Rectal smooth muscle tissue (tissue), 1 donor: ENCODE results near the gene PNCK.
"Not testable (repeated sequence)": the region's sequence is repeated elsewhere in the genome, so short reads cannot be mapped to it uniquely, and the experiment has no call there.

Experiments
- H3K27ac ChIP-seq: one replicate; pipeline ENCODE4 v1.7.0; 2013; ENCODE audit warnings: low read depth, low read length, inconsistent platforms
- H3K27me3 ChIP-seq: one replicate; pipeline ENCODE4 v1.7.0; 2013; ENCODE audit warnings: low read length; ENCODE audit not compliant: control insufficient read depth, insufficient read depth
- H3K36me3 ChIP-seq: one replicate; pipeline ENCODE4 v1.7.0; 2013; ENCODE audit warnings: low read length; ENCODE audit not compliant: control insufficient read depth, insufficient read depth
- H3K4me1 ChIP-seq: one replicate; pipeline ENCODE4 v1.7.0; 2013; ENCODE audit warnings: low read length; ENCODE audit not compliant: control insufficient read depth, insufficient read depth
- H3K4me3 ChIP-seq: one replicate; pipeline ENCODE4 v1.7.0; 2013; ENCODE audit warnings: low read length
- H3K9ac ChIP-seq: one replicate; pipeline ENCODE4 v1.7.0; 2013; ENCODE audit warnings: low read length

The PNCK gene

DNA sequence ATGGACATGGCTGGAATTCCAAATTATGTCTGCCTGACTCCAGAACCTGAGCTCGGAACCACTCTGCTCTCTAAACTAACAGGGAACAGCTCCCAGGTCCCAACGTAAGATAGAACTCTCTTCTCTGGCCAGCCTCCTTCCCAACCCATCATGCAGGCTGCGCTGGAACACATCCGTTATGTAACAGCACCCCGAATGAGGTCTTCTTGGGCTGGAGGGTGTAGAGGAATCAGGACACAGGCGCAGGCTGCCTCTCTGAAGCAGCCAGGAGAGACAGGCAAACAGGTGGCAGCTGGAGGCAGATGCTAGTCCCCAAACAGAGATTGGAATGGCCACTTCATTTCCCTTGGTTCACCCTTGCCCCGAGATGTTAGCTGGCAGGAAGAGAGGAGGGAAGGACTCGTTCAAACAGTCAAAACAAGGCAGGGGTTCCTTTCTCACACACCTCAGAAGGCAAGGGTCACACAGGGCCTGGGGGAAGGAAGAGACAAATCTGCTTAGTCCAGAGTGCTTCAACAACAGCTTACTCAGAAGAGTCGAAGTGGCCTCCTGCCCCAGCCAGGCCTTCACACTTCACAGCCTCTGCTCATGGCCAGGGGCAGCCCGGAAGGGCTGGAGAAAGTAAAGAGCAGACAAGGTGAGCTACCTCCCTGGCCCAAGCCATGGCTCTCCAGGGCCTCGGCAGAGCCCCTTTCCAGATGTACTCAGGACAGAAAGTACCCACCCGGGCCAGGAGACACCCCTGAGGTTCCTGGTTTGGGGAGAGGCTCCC is 31.2 kb upstream of the PNCK start:
- H3K4me3 ChIP-seq, H3K9ac ChIP-seq, H3K4me1 ChIP-seq, H3K36me3 ChIP-seq, H3K27me3 ChIP-seq: not testable (repeated sequence)
- H3K27ac ChIP-seq: peak overlapping the region; percentile 51

- peaks cover 6% of the 10 kb centered on the region for H3K36me3 ChIP-seq
- no peaks in the 10 kb centered on the region for H3K27me3 ChIP-seq
- peak overlapping the region; percentile 50 for H3K27ac ChIP-seq
- H3K4me1 ChIP-seq: peaks cover 10% of the 10 kb centered on the region
- H3K9ac ChIP-seq: no peak overlapping the region
- no peak overlapping the region for H3K4me3 ChIP-seq
These were observed 30.5 kb upstream of the PNCK start for GRCh38 chrX:153704021-153704526.

- H3K9ac ChIP-seq: no peak overlapping the region
- H3K27ac ChIP-seq: peak overlapping the region; percentile 60
- H3K27me3 ChIP-seq: no peaks in the 10 kb centered on the region
- H3K36me3 ChIP-seq: peaks cover 4% of the 10 kb centered on the region
- H3K4me1 ChIP-seq: peaks cover 10% of the 10 kb centered on the region
- H3K4me3 ChIP-seq: no peak overlapping the region
These were observed 29.4 kb upstream of the PNCK start for GRCh38 chrX:153703036-153703370.

GRCh38 chrX:153702336-153703035 is 28.9 kb upstream of the PNCK start:
- Histone ChIP-seq H3K36me3 (peaks cover 4% of the 10 kb centered on the region), H3K4me3 (no peak overlapping the region), H3K4me1 (peaks cover 10% of the 10 kb centered on the region), H3K27ac (peak overlapping the region; percentile 60), H3K27me3 (no peaks in the 10 kb centered on the region), H3K9ac (no peak overlapping the region)

DNA sequence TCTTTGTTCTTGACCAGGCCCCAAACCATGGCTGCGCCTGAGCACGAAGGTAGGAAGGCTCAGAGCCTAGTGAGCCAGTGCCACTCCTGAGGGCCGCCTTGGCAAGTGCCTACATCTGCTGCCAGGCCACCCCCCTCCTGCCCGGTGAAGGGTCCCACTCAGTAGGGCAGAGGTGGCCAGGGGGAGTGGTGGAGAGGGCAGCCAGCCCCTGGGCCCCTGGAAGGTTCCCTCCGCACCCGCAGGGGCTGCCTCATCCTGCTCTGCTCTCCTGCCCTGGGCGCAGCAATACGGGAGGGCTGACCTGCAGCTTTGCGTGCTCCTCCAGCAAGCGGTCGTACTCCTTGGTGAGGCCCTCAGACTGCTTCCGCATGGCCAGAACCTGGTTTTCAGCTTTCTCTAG is 28.1 kb upstream of the PNCK start:
- Histone ChIP-seq H3K27ac (peak overlapping the region; percentile 40), H3K36me3 (peaks cover 4% of the 10 kb centered on the region), H3K27me3 (no peaks in the 10 kb centered on the region), H3K9ac (no peak overlapping the region), H3K4me1 (peaks cover 10% of the 10 kb centered on the region), H3K4me3 (no peak overlapping the region)

DNA sequence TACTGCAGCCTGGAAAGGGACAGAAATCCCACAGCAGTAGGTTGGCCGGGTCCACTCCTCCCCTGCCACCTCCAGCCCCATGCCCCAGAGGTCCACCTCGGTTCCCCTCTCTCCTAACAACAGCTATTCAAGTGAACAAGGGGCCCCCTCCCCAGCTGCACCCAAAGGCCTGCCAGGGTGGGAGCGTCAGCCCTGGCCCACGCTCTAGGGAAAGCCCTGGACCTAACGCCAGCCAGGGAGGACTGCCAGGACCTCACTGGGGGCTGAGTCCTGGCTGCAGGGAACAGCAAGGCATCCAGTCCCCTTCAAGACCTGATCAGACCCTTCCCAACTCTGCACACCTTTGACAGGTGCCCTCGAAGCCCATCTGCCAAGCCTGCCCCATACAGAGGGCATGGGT is 27.4 kb upstream of the PNCK start:
- no peak overlapping the region for H3K4me3 ChIP-seq
- H3K9ac ChIP-seq: no peak overlapping the region
- peaks cover 4% of the 10 kb centered on the region for H3K36me3 ChIP-seq
- peaks cover 10% of the 10 kb centered on the region for H3K4me1 ChIP-seq
- no peaks in the 10 kb centered on the region for H3K27me3 ChIP-seq
- peak overlapping the region; percentile 81 for H3K27ac ChIP-seq

GRCh38 chrX:153700376-153700945 is 26.8 kb upstream of the PNCK start:
- Histone ChIP-seq H3K9ac (no peak overlapping the region), H3K36me3 (peaks cover 4% of the 10 kb centered on the region), H3K27ac (peak overlapping the region; percentile 81)

DNA sequence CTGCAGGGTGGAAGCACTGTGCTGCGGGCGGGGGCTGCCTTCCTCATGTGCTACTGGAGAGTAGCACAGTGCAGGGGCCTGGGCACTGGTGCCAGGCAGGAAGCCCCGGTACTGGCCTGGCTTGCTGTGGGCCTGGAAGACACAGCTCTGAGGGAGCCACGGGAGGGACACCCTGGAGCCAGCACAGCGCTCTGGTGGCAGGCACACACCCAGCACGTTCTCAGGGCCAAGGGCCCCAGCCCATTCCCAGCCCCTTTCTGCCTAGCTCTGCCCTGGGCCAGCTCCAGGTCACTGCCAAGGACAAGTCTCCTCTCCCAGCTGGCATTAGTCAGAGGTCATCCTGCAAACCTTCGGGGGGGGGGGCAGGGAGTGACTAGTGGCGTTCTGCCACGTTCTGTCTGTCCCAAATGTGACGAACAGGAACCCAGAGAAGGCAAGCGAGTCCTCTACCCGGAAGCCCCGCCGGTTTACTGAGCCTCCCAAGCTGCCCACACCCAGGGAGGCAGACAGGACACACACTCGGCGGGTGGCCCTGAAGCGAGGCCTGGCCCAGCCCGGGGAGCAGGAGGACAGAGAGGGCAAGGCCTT is 26.3 kb upstream of the PNCK start:
- not testable (repeated sequence) for H3K9ac ChIP-seq, H3K36me3 ChIP-seq, H3K27me3 ChIP-seq, H3K4me1 ChIP-seq, H3K4me3 ChIP-seq
- H3K27ac ChIP-seq: peak overlapping the region; percentile 81

More at GRCh38 chrX:153700376-153700945, 26.8 kb upstream of the PNCK start:
- Histone ChIP-seq H3K4me1 (peaks cover 10% of the 10 kb centered on the region), H3K27me3 (no peaks in the 10 kb centered on the region), H3K4me3 (no peak overlapping the region)

GRCh38 chrX:153699210-153699783 is 25.7 kb upstream of the PNCK start:
- not testable (repeated sequence) for H3K36me3 ChIP-seq, H3K27me3 ChIP-seq, H3K9ac ChIP-seq, H3K4me3 ChIP-seq, H3K4me1 ChIP-seq
- peak overlapping the region; percentile 81 for H3K27ac ChIP-seq

- Histone ChIP-seq H3K27ac (no peak overlapping the region), H3K9ac (no peak overlapping the region), H3K4me1 (peaks cover 4% of the 10 kb centered on the region), H3K4me3 (peak overlapping the region; percentile 15), H3K36me3 (peaks cover 4% of the 10 kb centered on the region), H3K27me3 (no peaks in the 10 kb centered on the region)
These were observed 24.6 kb upstream of the PNCK start for GRCh38 chrX:153697924-153698865.

- not testable (repeated sequence) for H3K27me3 ChIP-seq, H3K27ac ChIP-seq, H3K4me1 ChIP-seq, H3K9ac ChIP-seq, H3K4me3 ChIP-seq, H3K36me3 ChIP-seq
These were observed 23.5 kb upstream of the PNCK start for GRCh38 chrX:153696986-153697722.
